ENCODE measurements around the gene OLFML1. TPM values are rescaled to one million over a fixed set of nuclear protein-coding genes. Genes with fewer than 3 reads are reported as not detected.

Gene OLFML1
- total and polyA plus RNA-seq, 2 of the 8 experiments (the other 6 are each of a cell fraction or from before 2014, with no cell fraction given): 0.24 TPM; not detected in 1

- Histone ChIP-seq H4K20me1 (replicated peaks in 1 of 2; ENCODE audit: control insufficient read depth in 1 of 2, insufficient read depth in 2 of 2, low read length in 2 of 2) (peaks cover 1 to 2% of the 10 kb centered on the region in 2 experiments), H4K5ac (ENCODE audit: insufficient read length, low read depth, low read length) (no peak overlapping the region), H3K4me2 (ENCODE audit: insufficient read depth in 1 of 2, low read depth in 2 of 2, low read length in 2 of 2) (no peak overlapping the region), H3K9ac (replicated peaks in 1 of 4; ENCODE audit: extremely low read depth in 1 of 4, low read depth in 3 of 4, low read length in 3 of 4) (no peak overlapping the region), H2BK120ac (replicated peaks; ENCODE audit: low read depth, low read length) (no peak overlapping the region), H3K9me3 (ENCODE audit: insufficient read depth in 2 of 2, low read depth in 1 of 2, low read length in 1 of 2) (no peaks in the 10 kb centered on the region), H3K4me1 (replicated peaks in 1 of 4; ENCODE audit: control insufficient read depth in 3 of 4, insufficient read depth in 4 of 4, low read length in 3 of 4) (no peaks in the 10 kb centered on the region), H3K56ac (replicated peaks; ENCODE audit: insufficient read length, low read depth, low read length) (no peak overlapping the region), H3K27ac (ENCODE audit: low read depth, low read length) (no peak overlapping the region), H2BK20ac (ENCODE audit: low read length) (no peak overlapping the region), H3K14ac (ENCODE audit: insufficient read length) (no peak overlapping the region), H3K23me2 (ENCODE audit: low read depth, low read length) (no peaks in the 10 kb centered on the region; the same call in 1 of the 2 replicates), H3K79me2 (ENCODE audit: control insufficient read depth in 1 of 2, insufficient read depth in 2 of 2, low read length in 2 of 2) (no peaks in the 10 kb centered on the region), H2BK12ac (ENCODE audit: low read depth, low read length) (no peak overlapping the region), H2AFZ (ENCODE audit: low read length) (no peak overlapping the region), H3K18ac (ENCODE audit: extremely low read depth, low read length) (no peak overlapping the region), H4K8ac (ENCODE audit: extremely low read depth, insufficient read depth, low read length) (no peak overlapping the region), H3K23ac (ENCODE audit: insufficient read length) (no peak overlapping the region), H2BK15ac (ENCODE audit: low read length) (no peak overlapping the region), H3K4me3 (ENCODE audit: extremely low read depth in 1 of 4, insufficient read depth in 2 of 4, low read depth in 3 of 4, low read length in 4 of 4) (no peak overlapping the region), H2AK5ac (ENCODE audit: low read depth, low read length) (no peak overlapping the region), H3K36me3 (ENCODE audit: control insufficient read depth in 2 of 4, insufficient read depth in 4 of 4, low read length in 3 of 4) (no peaks in the 10 kb centered on the region), H3K4ac (replicated peaks; ENCODE audit: insufficient read length, low read depth, low read length) (no peak overlapping the region), H2BK5ac (ENCODE audit: low read depth, low read length) (no peak overlapping the region), H3K27me3 (replicated peaks in 1 of 4; ENCODE audit: control insufficient read depth in 3 of 4, extremely low read depth in 1 of 4, insufficient read depth in 3 of 4, low read length in 3 of 4) (no peaks in the 10 kb centered on the region), H4K91ac (replicated peaks; ENCODE audit: insufficient read length, low read length) (no peak overlapping the region), H3K79me1 (ENCODE audit: low read depth, low read length) (no peaks in the 10 kb centered on the region)
- TF ChIP-seq SRF (IDR thresholded peaks at IDR 0.05; ENCODE audit: low read depth, low read length) (no peak), SIRT6 (IDR thresholded peaks at IDR 0.05; ENCODE audit: low read length) (no peak), ZNF274 (IDR thresholded peaks at IDR 0.05; ENCODE audit: borderline replicate concordance, extremely low read depth, low read length) (no peak), PHF8 (conservative IDR thresholded peaks at IDR 0.05; ENCODE audit: low read depth, low read length) (no peak), CHD1 (IDR thresholded peaks at IDR 0.05; ENCODE audit: low read depth, low read length) (no peak), CEBPB (IDR thresholded peaks at IDR 0.05; ENCODE audit: low read depth, low read length) (no peak), EP300 (IDR thresholded peaks at IDR 0.05; ENCODE audit: borderline replicate concordance in 1 of 2, low read depth in 2 of 2, low read length in 2 of 2) (no peak), NANOG (IDR thresholded peaks at IDR 0.05; ENCODE audit: insufficient read depth, low read depth, low read length, poor library complexity, severe bottlenecking) (no peak), RAD21 (IDR thresholded peaks at IDR 0.05 in 1 of 2, conservative IDR thresholded peaks at IDR 0.05 in 1 of 2; ENCODE audit: low read depth in 2 of 2, low read length in 2 of 2) (no peak), HDAC2 (IDR thresholded peaks at IDR 0.05; ENCODE audit: borderline replicate concordance in 1 of 2, low read depth in 2 of 2, low read length in 2 of 2) (no peak), HDAC6 (IDR thresholded peaks at IDR 0.05; ENCODE audit: low read depth, low read length) (no peak)
- ChIA-PET POLR2A (ENCODE audit: partially characterized antibody) (no interaction called here), CTCF (ENCODE audit: partially characterized antibody) (interaction anchor here (0.5 to 4.9 kb wide), 8 partner anchors 10 to 143 kb away, joined by 3 to 22 read pairs (median 5); partner anchors contain the start of gene PPFIBP2)
- DNase-seq (ENCODE audit: low read depth in 1 of 2, low spot score in 2 of 2): no peak
- no peak for FAIRE-seq
- 93% methylated on average over 4 of the region's 4 CpGs; no CpG with 5 or more reads in 1 of the 2 experiments for WGBS, 2 experiments (ENCODE audit: extremely low coverage in 1 of 2, insufficient coverage in 1 of 2, insufficient read length in 1 of 2, insufficient replicate concordance in 2 of 2, low coverage in 1 of 2, low lambda C conversion rate in 2 of 2, missing lambda C conversion rate in 1 of 2)
These were observed 37.2 kb downstream of the OLFML1 start for GRCh38 chr11:7522546-7522945.
